K562 (cell line): ENCODE results near the gene FCRLA. TPM values are rescaled to one million over a fixed set of nuclear protein-coding genes. Genes with fewer than 3 reads are reported as not detected.

Experiments
- BRF1 ChIP-seq: IDR thresholded peaks from 3 replicates; pipeline ENCODE4 v1.6.1; 2011; ENCODE audit warnings: borderline replicate concordance, mild to moderate bottlenecking; ENCODE audit not compliant: insufficient read length; ENCODE audit errors: extremely low read depth
- CHD1 ChIP-seq: fragments of 200-600 bp; sonication (generic); IDR thresholded peaks from one replicate; pipeline ENCODE4 v1.6.1; 2012; ENCODE audit warnings: mild to moderate bottlenecking, moderate library complexity, low read length, inconsistent platforms
- ETV1 ChIP-seq: fragments of 450-650 bp; conservative IDR thresholded peaks from 2 replicates; pipeline ENCODE4 v1.6.1; 2016; ENCODE audit warnings: missing genetic modification characterization, control low read depth, low read depth, missing compliant biosample characterization
- EWSR1 ChIP-seq: fragments of 450-650 bp; IDR thresholded peaks from 2 replicates; pipeline ENCODE4 v1.6.1; 2018; ENCODE audit warnings: borderline replicate concordance, mild to moderate bottlenecking, low read depth, moderate library complexity; ENCODE audit not compliant: partially characterized antibody
- FOXP1 ChIP-seq: sonication (generic); formaldehyde crosslinking; IDR thresholded peaks from 2 replicates; pipeline ENCODE4 v1.8.0; 2022; ENCODE audit warnings: mild to moderate bottlenecking, missing genetic modification reagents
- FUS ChIP-seq: fragments of 200-400 bp; formaldehyde crosslinking; optimal IDR thresholded peaks from 2 replicates; pipeline ENCODE3; 2017; ENCODE audit warnings: low read depth, low read length
- HCFC1 ChIP-seq: IDR thresholded peaks from 2 replicates; pipeline ENCODE4 v1.6.1; 2012; ENCODE audit warnings: low read depth, low read length, improper control_type of control experiment
- HMG20A ChIP-seq: fragments of 450-650 bp; formaldehyde crosslinking; conservative IDR thresholded peaks from 2 replicates; pipeline ENCODE4 v1.4.0; 2020; ENCODE audit warnings: mild to moderate bottlenecking, mixed read lengths
- KLF6 ChIP-seq: fragments of 250-450 bp; sonication (Bioruptor Pico); IDR thresholded peaks from 2 replicates; pipeline ENCODE4 v1.4.0; 2020; ENCODE audit warnings: mild to moderate bottlenecking, moderate library complexity, borderline replicate concordance
- MEF2A ChIP-seq: IDR thresholded peaks from 2 replicates; pipeline ENCODE4 v1.6.1; 2011; ENCODE audit warnings: low read depth, mild to moderate bottlenecking, low read length, moderate library complexity; ENCODE audit not compliant: control insufficient read depth
- MYNN ChIP-seq, 2 experiments: sonication (generic); formaldehyde crosslinking in 1 of 2; IDR thresholded peaks; 2 replicates each; pipeline versions ENCODE4 v1.5.0 to v1.6.1; 2016 to 2020; ENCODE audit warnings: antibody characterized with exemption in 1 of 2, missing genetic modification reagents in 1 of 2
- NCOA2 ChIP-seq, 2 experiments: fragments of 450-650 bp; IDR thresholded peaks; 2 replicates each; pipeline ENCODE4 v1.6.1; 2018; ENCODE audit warnings: mild to moderate bottlenecking in 2 of 2, moderate library complexity in 1 of 2; ENCODE audit not compliant: partially characterized antibody in 2 of 2
- NONO ChIP-seq, 2 experiments: fragments of 200-400 bp in 1 of 2; fragments of 450-650 bp in 1 of 2; formaldehyde crosslinking in 1 of 2; IDR thresholded peaks; 2 replicates each; pipeline ENCODE4 v1.6.1; 2017; ENCODE audit warnings: low read depth in 2 of 2, mild to moderate bottlenecking in 2 of 2, moderate library complexity in 2 of 2, low read length in 1 of 2
- NR1H2 ChIP-seq: sonication (generic); formaldehyde crosslinking; IDR thresholded peaks from 2 replicates; pipeline ENCODE4 v1.4.0; 2020; ENCODE audit warnings: mild to moderate bottlenecking, missing genetic modification reagents
- NRF1 ChIP-seq, 2 experiments: fragments of 450-650 bp; IDR thresholded peaks in 1 of 2; conservative IDR thresholded peaks in 1 of 2; 2 replicates each; pipeline ENCODE4 v1.6.1; 2014; ENCODE audit warnings: mild to moderate bottlenecking in 2 of 2
- PML ChIP-seq: IDR thresholded peaks from 2 replicates; pipeline ENCODE4 v1.6.1; 2012; ENCODE audit warnings: low read length, inconsistent platforms
- PTBP1 ChIP-seq: fragments of 200-400 bp; formaldehyde crosslinking; IDR thresholded peaks from 2 replicates; pipeline ENCODE4 v1.6.1; 2017; ENCODE audit warnings: low read depth, low read length
- SAFB2 ChIP-seq: fragments of 200-400 bp; formaldehyde crosslinking; IDR thresholded peaks from 2 replicates; pipeline ENCODE4 v1.6.1; 2018; ENCODE audit warnings: borderline replicate concordance, low read length, low read depth, moderate library complexity; ENCODE audit not compliant: severe bottlenecking
- SRSF7 ChIP-seq: fragments of 200-400 bp; formaldehyde crosslinking; optimal IDR thresholded peaks from 2 replicates; pipeline ENCODE3; 2017; ENCODE audit warnings: mild to moderate bottlenecking, low read depth, low read length
- TAF1 ChIP-seq: IDR thresholded peaks from 2 replicates; pipeline ENCODE4 v1.6.1; 2011; ENCODE audit warnings: mild to moderate bottlenecking, low read length, moderate library complexity; ENCODE audit not compliant: insufficient read depth, control insufficient read depth, severe bottlenecking; ENCODE audit errors: extremely low read depth
- TEAD4 ChIP-seq, 2 experiments: sonication (generic) in 1 of 2; formaldehyde crosslinking in 1 of 2; IDR thresholded peaks; 2 replicates each; pipeline versions ENCODE4 v1.6.1 to v1.8.0; 2012 to 2022; ENCODE audit warnings: borderline replicate concordance in 1 of 2, inconsistent platforms in 1 of 2, low read length in 1 of 2, mild to moderate bottlenecking in 1 of 2, missing genetic modification reagents in 1 of 2
- ZBED1 ChIP-seq: IDR thresholded peaks from 2 replicates; pipeline ENCODE4 v1.6.1; 2014
- ZFPM2 ChIP-seq: fragments of 250-450 bp; sonication (Bioruptor Pico); IDR thresholded peaks from 2 replicates; pipeline ENCODE4 v1.5.1; 2022; ENCODE audit warnings: mild to moderate bottlenecking
- ZNF3 ChIP-seq: fragments of 250-450 bp; sonication (Bioruptor Pico); IDR thresholded peaks from 2 replicates; pipeline ENCODE4 v1.5.0; 2021; ENCODE audit warnings: mild to moderate bottlenecking, moderate library complexity
- ZNF347 ChIP-seq: fragments of 450-650 bp; formaldehyde crosslinking; IDR thresholded peaks from 2 replicates; pipeline ENCODE4 v1.4.0; 2020; ENCODE audit warnings: low read depth, mild to moderate bottlenecking, moderate library complexity
- ZNF384 ChIP-seq: IDR thresholded peaks from 2 replicates; pipeline ENCODE4 v1.6.1; 2012; ENCODE audit warnings: low read depth, low read length, improper control_type of control experiment
- polyA plus RNA-seq, 8 experiments: library from polyadenylated mRNA; depleted of rRNA in 4 of 8; stranded (reverse) in 5 of 8; unstranded in 3 of 8; fragments of >200 nt; fragmentation: Nextera tagmentation in 2 of 8; fragmentation: Illumina TruSeq in 1 of 8; extraction: Ambion mirVana in 2 of 8; extraction: Trizol in 1 of 8; gene quantifications; 2 replicates each; pipeline versions ENCODE4 v1.2.1 to v1.2.3, GENCODE V29; 2011 to 2014; ENCODE audit warnings: inconsistent platforms in 1 of 8, missing spikeins in 1 of 8
- total RNA-seq, 7 experiments: library from RNA; depleted of rRNA in 6 of 7; stranded (reverse); fragments of >200 nt in 6 of 7; fragmentation: Illumina TruSeq in 2 of 7; extraction: Trizol in 2 of 7; gene quantifications; 2 replicates each; pipeline versions ENCODE4 v1.2.1 to v1.2.3, GENCODE V29; 2011 to 2021; ENCODE audit warnings: low replicate concordance in 1 of 7
- TF ChIP-seq, protein P1 (sequence below): sonication (generic); formaldehyde crosslinking; IDR thresholded peaks from 2 replicates; pipeline ENCODE4 v1.8.0; 2023; ENCODE audit warnings: mild to moderate bottlenecking, missing genetic modification reagents

Gene FCRLA
- total and polyA plus RNA-seq, 9 of the 15 experiments (the other 6 are each of a cell fraction or from before 2014, with no cell fraction given), result 0.09 to 0.84 (median 0.44) TPM

DNA sequence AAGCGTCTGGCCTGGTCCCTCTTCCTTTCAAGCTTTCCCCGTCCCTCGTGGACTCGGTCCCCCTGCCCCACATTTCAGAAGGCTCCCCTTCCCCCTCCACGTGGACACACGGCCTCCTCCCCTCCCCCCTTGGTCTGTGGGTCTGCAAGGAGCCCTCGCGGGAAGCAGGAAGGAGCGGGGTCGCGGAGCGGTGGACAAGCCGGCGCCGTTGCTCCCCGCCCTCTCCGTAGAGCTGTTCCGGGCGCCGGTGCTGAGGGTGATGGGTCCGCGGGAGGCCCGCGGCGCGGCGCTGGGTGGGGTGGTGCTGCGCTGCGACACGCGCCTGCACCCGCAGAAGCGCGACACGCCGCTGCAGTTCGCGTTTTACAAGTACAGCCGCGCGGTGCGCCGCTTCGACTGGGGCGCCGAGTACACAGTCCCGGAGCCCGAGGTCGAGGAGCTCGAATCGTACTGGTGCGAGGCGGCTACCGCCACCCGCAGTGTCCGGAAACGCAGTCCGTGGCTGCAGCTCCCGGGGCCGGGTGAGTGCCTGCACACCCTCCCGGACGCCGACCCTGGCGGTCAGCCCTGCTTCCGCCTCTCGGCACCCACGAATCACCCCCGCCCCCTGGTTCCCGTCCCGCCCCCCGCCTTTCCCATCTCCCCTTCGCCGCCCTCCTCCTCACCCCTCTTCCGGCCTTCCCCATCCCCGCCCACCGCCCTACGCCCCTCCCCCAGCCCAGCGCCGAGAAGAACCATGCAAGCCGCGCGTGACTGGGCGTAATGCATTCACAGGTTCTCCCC is 19.6 kb downstream of the FCRLA start (continued):
- peak; percentile 55 to 77; a peak in 2 of 4 replicates for TF ChIP-seq NONO (IDR thresholded peaks at IDR 0.05; ENCODE audit: low read depth in 2 of 2, low read length in 1 of 2)
- no peak for TF ChIP-seq PTBP1
- TF ChIP-seq NR1H2 (CRISPR knock-in tag), result no peak
- no peak for TF ChIP-seq ZFPM2 (CRISPR knock-in tag)
- TF ChIP-seq NCOA2 (IDR thresholded peaks at IDR 0.05; ENCODE audit: partially characterized antibody in 2 of 2), result no peak
- no peak for TF ChIP-seq SAFB2
- no peak for TF ChIP-seq ZNF384
- TF ChIP-seq EWSR1, result no peak
- TF ChIP-seq HCFC1, result no peak
- TF ChIP-seq PML, result peak; percentile 1; the same call in 1 of the 2 replicates
- no peak for TF ChIP-seq KLF6 (CRISPR knock-in tag)
- TF ChIP-seq FUS, result peak; percentile 85
- TF ChIP-seq TAF1, result peak; percentile 82
- TF ChIP-seq MYNN (IDR thresholded peaks at IDR 0.05), result no peak
- TF ChIP-seq MYNN (CRISPR knock-in tag; IDR thresholded peaks at IDR 0.05), result no peak
- TF ChIP-seq NRF1 (conservative IDR thresholded peaks at IDR 0.05 in 1 of 2, IDR thresholded peaks at IDR 0.05 in 1 of 2), result peak; percentile 47 to 62
- TF ChIP-seq ZNF3, result no peak
- TF ChIP-seq TEAD4 (IDR thresholded peaks at IDR 0.05; ENCODE audit: low read length), result no peak
- TF ChIP-seq TEAD4 (CRISPR knock-in tag; IDR thresholded peaks at IDR 0.05; ENCODE audit: borderline replicate concordance), result no peak
- peak; percentile 74 for TF ChIP-seq ETV1 (tag)
- TF ChIP-seq CHD1, result peak; percentile 72
- no peak; the same call in 1 of the 2 replicates for TF ChIP-seq FOXP1 (CRISPR knock-in tag)
- no peak for TF ChIP-seq ZBED1
- TF ChIP-seq SRSF7, result no peak
- no peak for TF ChIP-seq BRF1
- no peak for TF ChIP-seq HMG20A (CRISPR knock-in tag)
- TF ChIP-seq ZNF347 (CRISPR knock-in tag), result no peak
- TF ChIP-seq, protein P1, sequence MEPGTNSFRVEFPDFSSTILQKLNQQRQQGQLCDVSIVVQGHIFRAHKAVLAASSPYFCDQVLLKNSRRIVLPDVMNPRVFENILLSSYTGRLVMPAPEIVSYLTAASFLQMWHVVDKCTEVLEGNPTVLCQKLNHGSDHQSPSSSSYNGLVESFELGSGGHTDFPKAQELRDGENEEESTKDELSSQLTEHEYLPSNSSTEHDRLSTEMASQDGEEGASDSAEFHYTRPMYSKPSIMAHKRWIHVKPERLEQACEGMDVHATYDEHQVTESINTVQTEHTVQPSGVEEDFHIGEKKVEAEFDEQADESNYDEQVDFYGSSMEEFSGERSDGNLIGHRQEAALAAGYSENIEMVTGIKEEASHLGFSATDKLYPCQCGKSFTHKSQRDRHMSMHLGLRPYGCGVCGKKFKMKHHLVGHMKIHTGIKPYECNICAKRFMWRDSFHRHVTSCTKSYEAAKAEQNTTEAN (CRISPR knock-in tag), result no peak
- TF ChIP-seq MEF2A, result no peak
